ENCODE data around the gene CEP72.
"Not testable (repeated sequence)": the region's sequence is repeated elsewhere in the genome, so short reads cannot be mapped to it uniquely, and the experiment has no call there.

The CEP72 gene

DNA sequence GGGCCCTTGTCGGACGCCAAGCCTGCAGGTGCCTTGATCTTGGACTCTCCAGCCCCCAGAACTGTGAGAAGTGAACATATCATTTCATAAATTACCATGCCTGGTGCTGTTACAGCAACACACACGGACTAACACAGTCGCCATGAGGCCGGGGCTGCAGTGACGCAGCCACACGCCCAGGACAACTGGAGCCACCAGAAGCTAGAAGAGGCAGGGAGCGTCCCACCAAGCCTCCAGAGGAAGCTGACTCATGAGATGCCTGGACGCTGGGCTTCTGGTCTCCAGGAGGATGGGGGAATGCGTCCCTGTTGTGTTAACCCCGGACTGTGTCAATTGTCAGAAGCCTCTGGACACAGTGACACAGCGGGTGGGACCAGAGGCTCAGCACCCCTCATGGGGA, 74.8 kb downstream of the CEP72 start:
- DNase-seq = not testable (repeated sequence)

- DNase-seq = not testable (repeated sequence)
Measured at GRCh38 chr5:688348-689010, 76.3 kb downstream of the CEP72 start.

GRCh38 chr5:690293-690692, 78.2 kb downstream of the CEP72 start:
- DNase-seq = not testable (repeated sequence)

DNA sequence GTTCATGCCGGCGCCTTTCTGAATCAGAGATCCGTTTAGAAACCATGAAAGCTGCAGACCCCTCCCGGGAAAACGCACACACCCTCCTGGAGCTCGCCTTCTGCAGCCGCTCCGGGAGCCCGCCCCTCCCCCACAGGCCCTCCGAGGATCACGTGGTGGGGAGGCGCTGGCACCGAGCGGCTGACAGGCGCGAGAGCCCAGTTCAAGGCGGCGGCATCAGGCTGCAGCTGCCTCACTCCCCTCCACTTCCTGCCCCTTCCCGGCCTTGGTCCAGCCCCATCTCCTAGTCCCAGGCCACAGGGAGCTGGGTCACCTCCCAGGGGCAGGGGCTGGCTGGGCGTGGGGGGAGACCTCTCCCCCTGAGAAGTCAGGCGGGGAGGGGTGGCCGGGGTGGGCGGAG, 78.9 kb downstream of the CEP72 start:
- not testable (repeated sequence) for DNase-seq

DNA sequence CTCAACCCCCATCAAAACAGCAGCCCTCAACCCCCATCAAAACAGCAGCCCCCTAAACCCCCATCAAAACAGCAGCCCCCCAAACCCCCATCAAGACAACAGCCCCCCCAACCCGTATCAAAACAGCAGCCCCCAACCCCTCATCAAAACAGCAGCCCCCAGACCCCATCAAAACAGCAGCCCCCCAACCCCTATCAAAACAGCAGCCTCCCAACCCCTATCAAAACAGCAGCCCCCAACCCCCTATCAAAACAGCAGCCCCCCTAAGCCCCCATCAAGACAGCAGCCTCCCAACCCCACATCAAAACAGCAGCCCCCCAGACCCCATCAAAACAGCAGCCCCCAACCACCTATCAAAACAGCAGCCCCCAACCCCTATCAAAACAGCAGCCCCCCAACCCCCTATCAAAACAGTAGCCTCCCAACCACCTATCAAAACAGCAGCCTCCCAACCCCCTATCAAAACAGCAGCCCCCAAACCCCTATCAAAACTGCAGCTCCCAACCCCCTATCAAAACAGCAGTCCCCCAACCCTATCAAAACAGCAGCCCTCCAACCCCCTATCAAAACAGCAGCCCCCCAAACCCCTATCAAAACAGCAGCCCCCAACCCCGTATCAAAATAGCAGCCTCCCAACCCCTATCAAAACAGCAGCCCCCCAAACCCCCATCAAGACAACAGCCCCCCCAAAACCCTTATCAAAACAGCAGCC, 79.8 kb downstream of the CEP72 start:
- no peak for DNase-seq

DNA sequence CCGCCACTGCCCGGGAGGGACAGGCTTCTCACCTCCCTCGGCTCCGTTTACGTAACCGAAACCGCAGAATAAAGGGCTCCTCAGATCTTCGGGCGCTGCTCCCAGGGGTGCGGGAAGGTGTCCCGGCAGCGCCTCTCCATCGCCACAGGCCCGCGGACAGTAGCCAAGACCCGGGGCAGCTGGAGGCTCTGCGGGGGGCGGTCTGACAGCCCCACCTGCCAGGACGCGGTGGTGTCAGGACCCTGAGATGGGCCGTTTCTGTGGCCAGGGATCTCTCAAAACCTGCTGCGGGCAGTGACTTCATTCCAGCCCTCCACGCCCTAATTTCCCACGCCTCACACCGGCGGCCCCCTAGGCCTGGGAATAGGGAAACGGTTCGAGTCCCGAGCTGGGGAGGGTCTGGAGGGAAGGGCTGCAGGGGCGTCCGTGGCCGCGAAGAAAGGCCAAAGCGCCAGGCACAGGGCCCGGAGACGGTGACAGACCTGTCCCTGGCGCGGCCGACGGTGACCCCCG, 80.4 kb downstream of the CEP72 start:
- peak in 1 of 2 experiments; percentile 17 for DNase-seq

DNA sequence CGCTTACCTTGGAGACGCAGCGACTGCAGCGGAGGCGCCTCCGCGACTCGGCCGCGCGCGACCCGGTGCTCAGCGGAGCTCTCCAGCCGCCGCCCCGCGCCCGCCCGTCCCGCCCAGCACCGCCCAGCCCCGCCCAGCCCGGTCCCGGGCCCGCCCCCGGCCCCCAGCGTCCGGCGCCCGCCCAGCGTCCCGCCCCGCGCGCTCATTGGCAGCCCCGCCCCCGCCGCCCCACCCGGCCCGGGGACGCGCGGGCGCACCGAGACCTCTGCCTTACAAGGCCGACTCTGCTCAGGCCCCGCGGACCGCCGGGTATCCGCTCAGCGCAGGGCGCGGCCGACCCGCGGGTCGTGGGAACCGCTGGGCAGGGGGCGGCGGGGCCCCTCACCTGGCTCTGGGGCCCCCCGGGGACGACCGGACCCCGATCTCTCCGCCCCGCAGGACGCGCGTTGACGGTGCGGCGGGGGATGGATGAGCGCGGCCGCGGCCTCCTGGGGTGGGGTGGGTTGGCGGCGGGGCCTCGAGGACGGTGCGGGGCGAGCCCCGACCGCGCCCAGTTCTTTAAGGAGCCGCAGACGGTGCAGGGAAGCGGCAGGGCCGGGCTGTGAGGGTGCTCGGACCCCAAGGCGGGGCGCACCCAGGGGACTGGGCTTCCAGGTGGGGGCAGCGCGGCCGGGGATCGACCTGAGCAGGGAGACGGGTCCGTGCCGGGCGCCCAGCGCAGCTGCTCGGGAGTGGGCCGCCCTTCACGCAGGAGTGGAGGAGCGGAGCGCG, 81.3 kb downstream of the CEP72 start, which contains the start of gene TPPP:
Gene TPPP (minus strand): TSS at position 82 of the 771 bp plus-strand sequence. CDS start 15,292 bp downstream, outside the sequence.
- DNase-seq = peak; percentile 34 to 91

- not testable (repeated sequence) for DNase-seq
Measured at GRCh38 chr5:694042-694431, 81.9 kb downstream of the CEP72 start.

DNA sequence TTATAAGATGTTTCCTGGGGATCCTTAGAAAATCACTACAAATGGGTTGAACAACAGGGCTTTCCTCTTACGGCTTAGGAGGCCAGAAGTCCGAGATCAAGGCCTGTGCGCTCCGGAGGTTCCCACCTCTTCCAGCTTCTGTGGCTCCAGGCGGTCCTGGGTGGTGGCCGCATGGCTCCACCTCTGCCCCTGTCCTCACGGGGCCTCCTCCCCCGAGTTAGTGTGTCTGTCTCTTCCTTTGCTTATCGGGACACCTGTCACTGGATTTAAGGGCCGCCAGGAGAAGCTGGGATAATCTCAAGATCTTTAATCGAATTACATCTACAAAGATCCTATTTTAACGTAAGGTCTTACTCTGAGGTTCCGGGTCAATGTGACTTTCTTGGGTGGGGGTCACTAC, 83.3 kb downstream of the CEP72 start:
- DNase-seq = not testable (repeated sequence)

- not testable (repeated sequence) for DNase-seq
Measured at GRCh38 chr5:696191-696590, 84.1 kb downstream of the CEP72 start.

DNA sequence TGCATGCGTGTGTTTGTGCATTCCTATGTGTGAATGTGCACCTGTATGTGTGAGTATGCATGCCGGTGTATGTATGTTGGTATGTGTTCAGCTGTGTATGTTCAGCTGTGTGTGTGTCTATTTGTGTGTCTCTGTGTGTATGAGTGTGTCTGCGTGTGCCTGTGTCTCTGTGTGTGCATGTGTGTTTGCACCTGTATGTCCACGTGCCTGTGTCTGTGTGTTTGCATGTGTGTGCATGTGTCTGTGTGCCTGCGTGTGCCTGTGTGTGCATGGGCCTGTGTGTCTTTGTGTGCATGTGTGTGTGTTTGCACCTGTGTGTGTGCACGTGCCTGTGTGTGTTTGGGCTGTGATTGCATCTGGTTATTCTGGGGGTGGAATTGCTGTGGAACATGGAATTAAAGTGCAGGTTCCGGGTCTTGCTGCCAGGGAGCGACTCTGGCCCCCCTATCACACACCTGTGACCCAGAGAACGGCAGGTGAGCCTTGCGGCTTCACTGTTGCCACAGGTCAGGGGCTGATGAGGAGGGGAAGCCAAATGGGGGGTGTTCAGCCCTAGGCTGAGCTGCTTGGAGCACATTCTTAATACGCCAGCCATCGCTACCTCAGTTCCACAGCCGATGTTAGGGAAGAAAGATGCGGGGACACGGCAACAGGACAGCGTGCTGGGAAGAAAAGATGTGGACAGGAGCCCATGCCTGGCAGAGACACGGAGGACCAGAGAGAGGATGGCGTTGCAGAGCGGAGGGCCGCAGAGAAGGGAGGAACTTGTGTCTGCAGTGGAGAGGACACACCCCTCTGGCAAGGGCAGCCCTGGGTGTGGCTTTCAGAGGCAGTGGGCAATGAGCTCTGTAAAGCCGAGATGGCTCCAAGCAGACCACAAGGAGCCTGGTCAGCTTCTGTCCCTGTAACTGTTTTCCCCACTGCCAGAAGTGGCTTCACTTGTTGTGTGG, 84.9 kb downstream of the CEP72 start:
- not testable (repeated sequence) for DNase-seq
